ENCODE measurements around the gene AHI1. TPM values are rescaled to one million over a fixed set of nuclear protein-coding genes. Genes with fewer than 3 reads are reported as not detected.

AHI1 gene
- total and polyA plus RNA-seq, 3 donors from 2014 or later = 33.9 to 93.1 (median 56.4) TPM

GRCh38 chr6:135268740-135269139 lies 228.8 kb downstream of the AHI1 start:
- Histone ChIP-seq H3K27me3 (no peaks in the 10 kb centered on the region), H3K27ac (no peak overlapping the region), H3K36me3 (ENCODE audit: low read depth, missing control alignments) (no peaks in the 10 kb centered on the region), H3K9me3 (no peaks in the 10 kb centered on the region), H3K4me1 (no peaks in the 10 kb centered on the region), H3K4me3 (no peak overlapping the region)
- intact Hi-C loops (cut with DNase I; ENCODE audit: low total_unique reads) = no loop called here
- no peak for DNase-seq
- WGBS, 2 donors = 94 to 96% methylated on average over 3 of the region's 3 CpGs
- TF ChIP-seq POLR2A (IDR thresholded peaks at IDR 0.05) = no peak
- TF ChIP-seq CTCF (IDR thresholded peaks at IDR 0.05) = no peak

- TF ChIP-seq POLR2A (IDR thresholded peaks at IDR 0.05) (no peak), CTCF (IDR thresholded peaks at IDR 0.05) (no peak)
- Histone ChIP-seq H3K4me3 (no peak overlapping the region), H3K36me3 (ENCODE audit: low read depth, missing control alignments) (no peaks in the 10 kb centered on the region), H3K27ac (no peak overlapping the region), H3K9me3 (no peaks in the 10 kb centered on the region), H3K27me3 (no peaks in the 10 kb centered on the region), H3K4me1 (no peaks in the 10 kb centered on the region)
- intact Hi-C loops (cut with DNase I; ENCODE audit: low total_unique reads) = no loop called here
- no peak for DNase-seq
- 89 to 91% methylated on average over 3 of the region's 3 CpGs for WGBS, 2 donors
Measured at GRCh38 chr6:135268263-135268662, 229.3 kb downstream of the AHI1 start.

GRCh38 chr6:135267085-135267484 lies 230.5 kb downstream of the AHI1 start:
- no peak for TF ChIP-seq CTCF (IDR thresholded peaks at IDR 0.05)
- TF ChIP-seq POLR2A (IDR thresholded peaks at IDR 0.05) = no peak
- Histone ChIP-seq H3K4me1 (no peaks in the 10 kb centered on the region), H3K4me3 (no peak overlapping the region), H3K36me3 (ENCODE audit: low read depth, missing control alignments) (no peaks in the 10 kb centered on the region), H3K9me3 (no peaks in the 10 kb centered on the region), H3K27me3 (no peaks in the 10 kb centered on the region), H3K27ac (no peak overlapping the region)
- WGBS, 2 donors = 79 to 81% methylated on average over 2 of the region's 2 CpGs
- no peak for DNase-seq
- intact Hi-C loops (cut with DNase I; ENCODE audit: low total_unique reads) = no loop called here

GRCh38 chr6:135266675-135267074 lies 230.9 kb downstream of the AHI1 start:
- intact Hi-C loops (cut with DNase I; ENCODE audit: low total_unique reads) = no loop called here
- TF ChIP-seq CTCF (IDR thresholded peaks at IDR 0.05) (no peak), POLR2A (IDR thresholded peaks at IDR 0.05) (no peak)
- no peak overlapping the region for H3K27ac ChIP-seq

GRCh38 chr6:135265278-135265677 lies 232.3 kb downstream of the AHI1 start:
- Histone ChIP-seq H3K9me3 (no peaks in the 10 kb centered on the region), H3K4me1 (no peaks in the 10 kb centered on the region), H3K27me3 (no peaks in the 10 kb centered on the region), H3K4me3 (no peak overlapping the region), H3K36me3 (ENCODE audit: low read depth, missing control alignments) (no peaks in the 10 kb centered on the region), H3K27ac (no peak overlapping the region)
- no peak for DNase-seq
- TF ChIP-seq CTCF (IDR thresholded peaks at IDR 0.05) (no peak), POLR2A (IDR thresholded peaks at IDR 0.05) (no peak)
- WGBS, 2 donors = 89 to 92% methylated on average over 3 of the region's 3 CpGs
- intact Hi-C loops (cut with DNase I; ENCODE audit: low total_unique reads) = no loop called here

More at GRCh38 chr6:135266675-135267074, 230.9 kb downstream of the AHI1 start:
- 88 to 89% methylated on average over 8 of the region's 8 CpGs for WGBS, 2 donors
- no peaks in the 10 kb centered on the region for H3K36me3 ChIP-seq (ENCODE audit: low read depth, missing control alignments)
- no peaks in the 10 kb centered on the region for H3K27me3 ChIP-seq
- H3K9me3 ChIP-seq = no peaks in the 10 kb centered on the region
- H3K4me3 ChIP-seq = no peak overlapping the region
- DNase-seq = no peak
- no peaks in the 10 kb centered on the region for H3K4me1 ChIP-seq

Data from testis (tissue), 3 donors.